AML-193 (cell line): ENCODE data around the gene DPY19L3.
A peak's percentile ranks its signal among the peaks of the same experiment; 100 is the strongest.
"Not testable (repeated sequence)": the region's sequence is repeated elsewhere in the genome, so short reads cannot be mapped to it uniquely, and the experiment has no call there.

Experiments used
- DNase-seq, 2 experiments: peaks; one replicate each; lab custom pipeline; 2025; lab: John Stamatoyannopoulos, UW

Gene DPY19L3

GRCh38 chr19:32396046-32396652 is 9.4 kb upstream of the DPY19L3 start:
- no peak for DNase-seq

GRCh38 chr19:32397671-32398101 is 7.9 kb upstream of the DPY19L3 start:
- no peak for DNase-seq

GRCh38 chr19:32401992-32402391 is 3.6 kb upstream of the DPY19L3 start:
- DNase-seq: no peak

GRCh38 chr19:32403291-32403995 is 2.1 kb upstream of the DPY19L3 start:
- no peak for DNase-seq

- DNase-seq: peak in 1 of 2 experiments; percentile 14
Measured at GRCh38 chr19:32404213-32404932, 1.2 kb upstream of the DPY19L3 start.

- DNase-seq: peak; percentile 51 to 64
Measured at GRCh38 chr19:32404933-32405430, 588 bp upstream of the DPY19L3 start.

GRCh38 chr19:32406161-32407003 is 812 bp downstream of the DPY19L3 start:
- DNase-seq: no peak

- DNase-seq: no peak
Measured at GRCh38 chr19:32407004-32407992, 1.7 kb downstream of the DPY19L3 start.

- no peak for DNase-seq
Measured at GRCh38 chr19:32415246-32415645, 9.7 kb downstream of the DPY19L3 start.

- DNase-seq: no peak
Measured at GRCh38 chr19:32415669-32416068, 10.1 kb downstream of the DPY19L3 start.

- DNase-seq: no peak
Measured at GRCh38 chr19:32416749-32417456, 11.3 kb downstream of the DPY19L3 start.

GRCh38 chr19:32418155-32418554 is 12.6 kb downstream of the DPY19L3 start:
- DNase-seq: no peak

- peak; percentile 86 to 89 for DNase-seq
Measured at GRCh38 chr19:32421589-32422361, 16.2 kb downstream of the DPY19L3 start.

GRCh38 chr19:32422435-32422834 is 16.9 kb downstream of the DPY19L3 start:
- DNase-seq: no peak

GRCh38 chr19:32423944-32424343 is 18.4 kb downstream of the DPY19L3 start:
- not testable (repeated sequence) for DNase-seq

GRCh38 chr19:32427536-32427935 is 22.0 kb downstream of the DPY19L3 start:
- DNase-seq: no peak

- DNase-seq: no peak
Measured at GRCh38 chr19:32436692-32437091, 31.1 kb downstream of the DPY19L3 start.

- no peak for DNase-seq
Measured at GRCh38 chr19:32437096-32437495, 31.5 kb downstream of the DPY19L3 start.

GRCh38 chr19:32438751-32439150 is 33.2 kb downstream of the DPY19L3 start:
- DNase-seq: no peak
